Left ventricle myocardium inferior (tissue), 1 donor: ENCODE measurements around the gene RNU1-3. TPM values are rescaled to one million over a fixed set of nuclear protein-coding genes. Genes with fewer than 3 reads are reported as not detected.
A peak's percentile ranks its signal among the peaks of the same experiment; 100 is the strongest.
"Not testable (repeated sequence)": the region's sequence is repeated elsewhere in the genome, so short reads cannot be mapped to it uniquely, and the experiment has no call there.

ENCODE experiments used
- DNase-seq: peaks from one replicate; pipeline ENCODE4 v3.0.0-alpha.2; 2020
- H3K27ac ChIP-seq: fragments of 200-600 bp; replicated peaks from 2 replicates; pipeline ENCODE4 v1.8.0; 2021
- H3K27me3 ChIP-seq: fragments of 200-600 bp; 2 replicates; pipeline ENCODE4 v1.8.0; 2021; ENCODE audit warnings: low read depth
- H3K36me3 ChIP-seq: fragments of 200-600 bp; 2 replicates; pipeline ENCODE4 v1.8.0; 2021
- H3K4me1 ChIP-seq: fragments of 200-600 bp; 2 replicates; pipeline ENCODE4 v1.8.0; 2021
- H3K4me3 ChIP-seq: fragments of 200-600 bp; 2 replicates; pipeline ENCODE4 v1.8.0; 2021; ENCODE audit warnings: mild to moderate bottlenecking, moderate library complexity
- H3K9me3 ChIP-seq: fragments of 200-600 bp; replicated peaks from 2 replicates; pipeline ENCODE4 v1.8.0; 2021
- CTCF ChIP-seq: fragments of 200-600 bp; IDR thresholded peaks from 2 replicates; pipeline ENCODE4 v1.8.0; 2021; ENCODE audit warnings: antibody characterized with exemption, mild to moderate bottlenecking, borderline replicate concordance
- intact Hi-C: fragments of 100-400 bp; cut with micrococcal nuclease; formaldehyde crosslinking; loops from one replicate; pipeline ENCODE4 v1.11.0; 2022
- total RNA-seq: library from RNA; stranded (reverse); fragmentation: NEBNext Ultra II Directional; extraction: Animal tissue kit (Norgen Biotek cat#: 25700); gene quantifications from one replicate; pipeline ENCODE4 v1.2.1, GENCODE V29; 2021
- donor health status: DM: no; HTN: yes; CAD: no; lungs with severe emphysema.

RNU1-3 gene
- total RNA-seq, 1 donor from 2014 or later, result 6,072 TPM

GRCh38 chr1:16703602-16704001 is 36.9 kb upstream of the RNU1-3 start:
- not testable (repeated sequence) for H3K4me3 ChIP-seq

GRCh38 chr1:16703141-16703540 is 36.4 kb upstream of the RNU1-3 start:
- H3K4me3 ChIP-seq, H3K9me3 ChIP-seq, H3K36me3 ChIP-seq, H3K27ac ChIP-seq, H3K4me1 ChIP-seq, intact Hi-C loops, DNase-seq: not testable (repeated sequence)
- TF ChIP-seq CTCF, result peak; percentile 26
- H3K27me3 ChIP-seq, result peaks cover 18% of the 10 kb centered on the region

More at GRCh38 chr1:16703602-16704001, 36.9 kb upstream of the RNU1-3 start:
- H3K9me3 ChIP-seq, H3K27ac ChIP-seq, intact Hi-C loops, H3K4me1 ChIP-seq, H3K36me3 ChIP-seq, DNase-seq: not testable (repeated sequence)
- H3K27me3 ChIP-seq, result peaks cover 19% of the 10 kb centered on the region

DNA sequence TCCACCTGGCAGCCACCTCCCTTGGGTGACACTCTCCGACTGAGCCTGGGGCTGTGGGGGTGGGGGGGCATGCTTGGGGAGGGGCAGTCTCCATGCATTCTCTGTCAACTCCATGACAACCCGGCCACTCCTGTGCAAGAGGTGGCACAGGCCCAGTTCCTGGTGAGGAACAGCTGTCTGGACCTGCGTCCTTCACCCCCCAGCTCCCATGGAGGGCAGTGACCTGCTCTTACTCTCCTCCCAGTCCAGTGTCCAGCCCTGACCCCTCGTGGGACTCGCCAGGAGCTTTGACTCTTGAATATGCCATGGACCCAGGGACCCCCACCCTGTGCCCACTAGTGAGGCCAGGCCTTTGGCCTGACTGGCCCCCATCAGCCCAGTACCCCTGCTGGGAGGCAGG is 35.5 kb upstream of the RNU1-3 start:
- DNase-seq, intact Hi-C loops: not testable (repeated sequence)
- H3K27me3 ChIP-seq, result peaks cover 14% of the 10 kb centered on the region

DNA sequence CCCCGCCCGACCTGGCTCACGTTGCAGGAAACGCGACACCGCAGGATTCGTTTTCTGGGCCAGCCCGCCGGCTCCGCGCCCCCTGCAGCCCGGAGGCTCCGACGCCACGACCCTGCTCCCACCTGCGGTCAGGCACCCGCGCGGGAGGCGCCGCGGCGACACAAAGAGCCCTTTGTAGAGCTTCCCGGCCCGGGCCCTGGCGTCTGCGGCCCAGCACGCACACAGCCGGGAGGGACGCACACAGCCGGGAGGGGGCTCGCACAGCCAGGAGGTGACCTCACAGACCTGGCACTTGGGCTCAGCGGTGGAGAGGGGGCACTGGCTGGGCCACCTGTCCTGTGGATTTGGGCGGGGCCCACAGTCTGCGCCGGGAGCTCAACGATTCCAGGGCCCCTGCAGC is 34.4 kb upstream of the RNU1-3 start:
- H3K4me1 ChIP-seq, H3K9me3 ChIP-seq, H3K27ac ChIP-seq, H3K4me3 ChIP-seq, DNase-seq, H3K36me3 ChIP-seq, intact Hi-C loops: not testable (repeated sequence)
- peaks cover 16% of the 10 kb centered on the region for H3K27me3 ChIP-seq

More for the DNA sequence above, 35.5 kb upstream of the RNU1-3 start:
- not testable (repeated sequence) for H3K27ac ChIP-seq, H3K36me3 ChIP-seq, H3K4me1 ChIP-seq, H3K9me3 ChIP-seq, H3K4me3 ChIP-seq

GRCh38 chr1:16700138-16700895 is 33.6 kb upstream of the RNU1-3 start:
- H3K4me3 ChIP-seq, H3K4me1 ChIP-seq, DNase-seq, H3K27ac ChIP-seq, intact Hi-C loops, H3K9me3 ChIP-seq, H3K36me3 ChIP-seq: not testable (repeated sequence)
- peaks cover 16% of the 10 kb centered on the region for H3K27me3 ChIP-seq

GRCh38 chr1:16699440-16699839 is 32.7 kb upstream of the RNU1-3 start:
- intact Hi-C loops, H3K9me3 ChIP-seq, H3K27ac ChIP-seq, H3K4me1 ChIP-seq, DNase-seq, H3K4me3 ChIP-seq, H3K36me3 ChIP-seq: not testable (repeated sequence)
- H3K27me3 ChIP-seq, result peaks cover 16% of the 10 kb centered on the region

DNA sequence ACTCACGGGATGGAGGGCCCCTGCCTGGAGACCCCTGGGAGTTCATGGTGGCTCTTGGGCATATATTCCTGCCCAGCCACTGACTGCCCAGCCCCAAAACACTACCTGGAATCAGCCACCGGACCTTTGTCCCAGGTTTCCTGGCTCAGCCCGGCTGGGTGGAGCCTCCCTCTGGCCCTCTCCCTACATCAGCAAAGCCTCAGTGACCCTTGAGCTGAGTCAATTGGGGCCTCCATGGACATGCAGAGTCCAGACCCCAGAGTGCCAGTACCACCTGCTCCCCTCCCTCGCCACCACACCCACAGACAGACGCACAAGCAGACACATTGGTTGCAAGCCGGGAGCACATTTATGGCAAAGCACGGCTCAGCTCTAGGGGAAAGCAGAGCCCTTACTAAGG is 30.4 kb upstream of the RNU1-3 start:
- H3K4me3 ChIP-seq, intact Hi-C loops: not testable (repeated sequence)
- H3K27me3 ChIP-seq, result peaks cover 19% of the 10 kb centered on the region

DNA sequence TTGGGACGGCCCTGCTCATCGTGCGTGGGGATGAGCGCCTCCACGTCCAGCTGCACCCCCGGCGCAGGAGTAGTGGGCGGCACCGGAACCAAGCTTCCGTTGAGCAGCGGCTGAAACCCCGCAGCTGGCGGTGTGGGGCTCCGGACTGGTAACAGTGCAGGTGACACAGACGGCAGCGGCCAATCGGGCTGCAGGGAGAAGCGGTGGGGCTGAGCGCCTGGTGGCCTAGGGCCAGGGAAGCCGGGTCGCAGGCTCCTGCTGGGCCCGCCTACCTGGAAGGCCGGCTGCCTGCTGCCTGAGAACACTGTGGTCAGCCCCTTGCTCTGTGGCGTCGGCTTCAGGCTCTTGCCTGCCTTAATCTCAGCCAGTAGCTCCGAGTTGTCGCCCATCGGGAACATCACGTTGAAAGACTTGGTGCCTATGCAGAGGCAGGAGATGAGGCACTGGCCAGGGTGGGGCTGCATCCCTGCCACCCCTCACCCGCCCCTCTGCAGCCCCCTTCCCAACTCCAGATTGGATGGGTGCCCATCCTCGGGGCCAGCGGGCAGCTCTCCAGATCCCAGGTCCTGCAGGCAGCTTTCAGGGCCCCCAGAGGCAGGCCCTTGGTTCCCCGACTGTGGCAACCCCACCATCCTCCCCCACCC is 29.9 kb upstream of the RNU1-3 start:
- H3K4me1 ChIP-seq, H3K9me3 ChIP-seq, H3K27ac ChIP-seq, DNase-seq, H3K36me3 ChIP-seq, intact Hi-C loops, H3K4me3 ChIP-seq: not testable (repeated sequence)
- peaks cover 19% of the 10 kb centered on the region for H3K27me3 ChIP-seq

More for the DNA sequence above, 30.4 kb upstream of the RNU1-3 start:
- H3K4me1 ChIP-seq, H3K27ac ChIP-seq, H3K9me3 ChIP-seq, H3K36me3 ChIP-seq, DNase-seq: not testable (repeated sequence)

DNA sequence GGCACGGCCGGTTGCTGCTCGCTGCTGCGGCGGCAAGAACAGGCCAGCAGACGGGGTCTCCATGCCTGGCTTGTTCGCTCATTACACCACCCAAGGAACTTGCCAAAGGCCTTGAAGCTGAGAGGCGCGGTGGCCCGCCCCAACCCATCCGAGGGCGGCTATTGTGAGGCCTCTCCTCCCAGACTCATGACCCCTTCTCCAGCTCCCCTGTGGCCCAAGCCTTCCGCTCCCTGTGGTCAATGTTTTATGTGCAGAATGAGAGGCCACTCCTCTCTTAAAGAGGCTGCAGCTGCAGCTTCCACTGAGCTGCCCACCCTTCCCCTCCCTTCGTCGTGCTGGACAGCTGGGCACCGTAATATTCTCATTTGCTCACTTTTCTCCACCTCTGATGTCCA is 27.6 kb upstream of the RNU1-3 start:
- H3K4me1 ChIP-seq, intact Hi-C loops, H3K27ac ChIP-seq, H3K9me3 ChIP-seq, DNase-seq, H3K36me3 ChIP-seq, H3K4me3 ChIP-seq: not testable (repeated sequence)
- peaks cover 20% of the 10 kb centered on the region for H3K27me3 ChIP-seq

GRCh38 chr1:16693449-16694307 is 26.9 kb upstream of the RNU1-3 start:
- DNase-seq, H3K4me3 ChIP-seq, H3K4me1 ChIP-seq, intact Hi-C loops, H3K36me3 ChIP-seq, H3K27ac ChIP-seq, H3K9me3 ChIP-seq: not testable (repeated sequence)
- peaks cover 18% of the 10 kb centered on the region for H3K27me3 ChIP-seq

DNA sequence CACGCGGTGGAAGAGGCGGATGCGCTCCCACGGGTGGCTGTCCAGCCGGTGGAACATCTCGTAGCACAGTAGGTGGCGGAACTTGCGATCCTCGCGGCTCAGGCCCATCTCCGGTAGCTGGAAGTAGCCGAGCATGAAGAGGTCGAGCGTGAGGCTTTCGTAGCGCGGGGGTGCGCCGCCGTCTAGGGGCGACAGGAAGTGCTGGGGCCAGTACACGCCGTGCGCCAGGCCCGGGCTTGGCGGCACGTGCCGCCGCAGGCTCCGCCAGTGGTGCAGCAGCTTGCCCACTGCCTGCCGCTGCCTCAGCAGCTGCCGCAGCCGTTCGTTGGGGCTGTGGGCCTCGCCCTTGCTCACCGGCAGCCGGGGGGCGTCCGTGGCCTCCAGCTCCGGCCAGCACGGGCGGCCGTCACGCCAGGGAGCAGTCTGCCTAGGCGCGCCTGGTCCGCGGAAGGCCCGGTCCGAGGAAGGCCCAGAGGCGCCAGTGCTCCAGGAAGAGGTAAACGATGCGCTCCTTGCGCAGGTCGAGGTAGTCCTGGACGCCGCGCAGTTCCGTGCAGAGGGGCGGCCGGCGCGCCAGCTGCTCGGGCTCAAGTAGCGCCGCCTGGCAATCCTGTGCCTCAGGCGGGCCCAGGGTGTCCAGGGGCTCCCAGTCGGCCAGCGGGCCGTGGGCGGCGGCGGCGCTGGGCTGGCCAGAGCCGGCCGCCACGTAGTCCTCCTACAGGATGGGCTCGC is 26.1 kb upstream of the RNU1-3 start:
- intact Hi-C loops, H3K27ac ChIP-seq, DNase-seq, H3K4me1 ChIP-seq, H3K36me3 ChIP-seq, H3K9me3 ChIP-seq, H3K4me3 ChIP-seq: not testable (repeated sequence)
- peaks cover 18% of the 10 kb centered on the region for H3K27me3 ChIP-seq

DNA sequence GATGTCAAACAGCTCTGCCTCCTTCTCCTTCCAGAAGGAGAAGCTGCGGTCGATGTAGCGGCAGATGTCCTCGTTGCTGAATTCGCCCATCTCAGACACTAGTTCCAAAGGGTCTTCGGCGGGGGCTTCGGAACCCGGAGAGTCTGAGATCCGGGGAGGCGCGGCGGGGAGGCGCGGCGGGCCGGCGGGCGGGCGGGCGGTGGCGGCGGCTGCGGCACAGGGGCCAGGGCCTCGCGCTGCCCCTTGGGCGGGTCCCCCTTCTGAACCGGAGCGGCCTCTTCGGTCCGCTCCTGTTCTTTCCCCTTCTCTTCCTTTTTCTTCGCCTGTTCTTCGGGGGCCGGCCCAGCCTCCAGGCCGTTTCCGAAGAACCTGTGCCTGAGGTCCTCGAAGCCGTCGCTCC is 25.5 kb upstream of the RNU1-3 start:
- intact Hi-C loops, H3K36me3 ChIP-seq, DNase-seq, H3K9me3 ChIP-seq, H3K4me1 ChIP-seq, H3K4me3 ChIP-seq, H3K27ac ChIP-seq: not testable (repeated sequence)
- H3K27me3 ChIP-seq, result peaks cover 18% of the 10 kb centered on the region
